Measurements from ENCODE around the gene CCDC74B.
"Not testable (repeated sequence)": the region's sequence is repeated elsewhere in the genome, so short reads cannot be mapped to it uniquely, and the experiment has no call there.

The CCDC74B gene

GRCh38 chr2:130143266-130144039, 1.5 kb downstream of the CCDC74B start:
- not testable (repeated sequence) for DNase-seq

GRCh38 chr2:130142396-130143265, 2.3 kb downstream of the CCDC74B start:
- DNase-seq: not testable (repeated sequence)

DNA sequence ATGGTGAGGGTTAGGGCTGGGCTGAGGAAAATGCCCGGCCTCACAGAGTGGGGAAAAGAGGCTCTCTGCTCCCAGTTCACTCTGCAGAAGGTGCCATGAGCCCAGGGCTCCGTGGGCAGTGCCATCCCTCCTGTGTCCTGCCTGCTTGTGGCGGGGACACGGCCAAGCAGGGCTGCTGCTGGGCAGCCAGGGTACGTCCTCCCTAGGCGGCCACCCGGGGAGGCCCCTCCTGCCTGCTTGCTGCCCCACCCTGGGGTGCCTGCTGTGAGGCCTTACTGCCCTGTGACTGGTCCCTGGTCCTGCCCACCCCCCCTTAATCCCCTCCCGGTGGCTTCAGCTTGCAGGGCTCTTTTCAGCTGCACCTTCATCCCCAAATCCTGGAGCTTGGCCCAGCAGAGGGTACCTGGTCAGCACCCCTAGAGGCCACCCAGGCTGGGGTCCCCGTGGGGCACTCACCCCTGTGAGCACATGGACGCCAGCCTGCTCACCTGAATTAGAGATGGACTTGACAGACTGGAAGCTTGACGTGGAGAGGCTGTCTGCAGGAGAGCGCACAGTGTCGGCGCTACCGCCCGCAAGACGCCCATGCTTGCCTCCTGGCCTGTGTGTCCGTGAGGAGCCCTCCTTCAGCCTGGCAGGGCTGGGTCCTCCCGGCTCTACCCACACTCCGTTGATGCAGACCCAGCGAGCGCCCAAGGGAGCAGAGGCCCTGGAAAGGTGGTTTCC, 3.1 kb downstream of the CCDC74B start:
- DNase-seq: not testable (repeated sequence)

GRCh38 chr2:130141002-130141401, 3.9 kb downstream of the CCDC74B start:
- not testable (repeated sequence) for DNase-seq

DNA sequence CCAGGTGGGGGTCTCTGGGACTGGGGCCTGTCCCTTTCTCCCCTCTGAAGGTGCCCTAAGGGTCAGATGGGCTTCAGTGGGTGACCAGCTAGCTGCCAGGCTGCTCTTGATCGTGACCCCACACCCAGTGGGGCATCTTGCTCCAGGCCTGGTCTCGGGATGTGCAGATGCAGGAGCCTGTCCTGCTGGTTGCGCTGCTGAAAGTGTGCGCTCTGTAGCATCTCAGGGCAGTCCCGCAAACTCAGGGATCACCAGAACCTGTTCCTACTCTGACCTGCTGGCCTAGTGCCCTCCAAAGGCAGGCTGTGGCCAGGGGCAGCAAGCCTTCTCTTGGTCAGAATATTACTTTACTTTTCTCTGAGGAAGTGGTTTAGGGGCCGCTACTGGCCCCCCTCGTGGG, 4.4 kb downstream of the CCDC74B start:
- DNase-seq: not testable (repeated sequence)

GRCh38 chr2:130139331-130140280, 5.3 kb downstream of the CCDC74B start:
- DNase-seq: not testable (repeated sequence)

GRCh38 chr2:130138841-130139251, 6.1 kb downstream of the CCDC74B start:
- DNase-seq: not testable (repeated sequence)

DNA sequence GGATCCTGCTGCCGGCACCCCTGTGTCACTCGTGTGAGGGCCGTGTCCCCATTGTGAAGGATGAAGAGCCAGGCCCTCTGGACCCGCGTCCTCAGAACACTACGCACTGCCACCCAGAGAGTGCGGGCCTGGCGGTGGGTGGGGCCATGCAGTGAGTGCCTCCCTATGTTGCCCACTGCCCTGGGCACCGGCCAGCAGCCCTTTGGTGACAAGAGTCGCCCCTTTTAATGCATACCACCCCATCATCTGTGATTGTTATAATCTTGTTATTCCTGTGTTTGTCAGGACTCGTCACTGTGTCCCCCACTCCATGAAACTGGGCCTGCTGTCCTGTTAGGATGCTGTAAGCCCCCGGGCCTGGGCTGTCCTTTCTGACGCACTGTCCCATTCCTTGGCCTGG, 6.6 kb downstream of the CCDC74B start:
- DNase-seq: not testable (repeated sequence)

DNA sequence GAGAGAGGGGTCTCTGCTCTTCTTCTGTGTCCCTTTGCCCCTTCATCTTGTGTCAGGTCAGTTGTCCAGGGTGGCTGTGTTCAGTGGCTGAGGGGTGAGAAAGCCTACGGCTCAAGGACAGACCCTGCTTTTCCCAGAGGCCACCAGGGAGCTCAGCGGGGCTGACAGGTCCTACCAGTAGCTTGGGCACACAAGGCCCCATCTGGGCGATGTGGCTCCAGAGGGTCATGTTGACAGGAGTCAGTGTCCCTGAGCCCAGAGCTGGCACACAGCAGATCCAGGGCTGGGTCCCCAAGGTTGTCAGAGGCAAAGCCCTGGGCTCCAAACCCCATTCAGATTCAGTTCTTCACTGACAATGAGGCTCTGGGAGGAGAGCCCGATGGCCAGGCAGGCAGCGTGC, 7.8 kb downstream of the CCDC74B start:
- not testable (repeated sequence) for DNase-seq

GRCh38 chr2:130136546-130136945, 8.4 kb downstream of the CCDC74B start:
- DNase-seq: not testable (repeated sequence)

DNA sequence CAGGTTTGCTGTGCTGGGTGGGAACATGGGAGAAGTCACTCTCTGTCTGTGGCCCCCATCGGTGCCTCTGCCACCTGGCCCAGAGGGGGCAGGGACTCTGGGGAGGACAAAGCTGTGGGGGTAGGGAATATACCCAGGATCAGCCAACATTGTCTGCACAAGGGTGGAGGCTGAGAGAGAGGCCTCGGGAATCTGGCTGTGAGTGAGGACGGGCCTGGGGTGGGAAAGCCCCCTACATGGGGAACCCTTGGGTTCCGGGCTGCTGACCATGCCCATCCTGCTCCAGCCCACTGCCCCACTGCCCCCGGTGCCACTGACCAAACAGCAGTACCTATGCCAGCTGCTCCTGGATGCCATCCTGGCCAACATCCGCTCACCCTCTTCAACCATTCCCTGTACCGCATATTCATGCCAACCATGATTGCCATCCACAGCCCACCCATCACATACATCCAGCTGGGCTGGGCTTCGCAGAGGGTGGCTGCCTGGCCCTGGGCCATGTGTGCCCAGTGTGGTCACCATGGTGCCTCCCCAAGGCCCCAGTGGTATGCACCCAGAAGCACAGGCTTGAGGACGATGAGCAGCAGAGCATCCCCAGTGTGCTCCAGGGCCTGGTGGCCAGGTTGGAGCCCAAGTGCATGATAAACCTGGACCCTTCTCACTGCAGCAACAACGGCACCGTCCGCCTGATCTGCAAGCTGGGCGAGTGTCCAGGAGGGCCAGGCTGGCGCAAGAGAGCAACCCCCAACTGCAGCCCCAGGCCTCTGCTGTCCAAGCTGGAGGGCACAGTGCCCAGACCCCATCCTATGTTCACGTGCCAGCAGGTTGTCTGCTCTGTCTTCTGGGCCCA, 9.0 kb downstream of the CCDC74B start:
- no peak for DNase-seq

GRCh38 chr2:130129120-130129829, 15.6 kb downstream of the CCDC74B start, which contains the start of gene POTEF:
TSS of gene POTEF (minus strand) at chr2:130129222. CDS start at chr2:130120515, 8,707 bp downstream.
- not testable (repeated sequence) for DNase-seq

GRCh38 chr2:130128464-130128863, 16.4 kb downstream of the CCDC74B start:
- DNase-seq: not testable (repeated sequence)

DNA sequence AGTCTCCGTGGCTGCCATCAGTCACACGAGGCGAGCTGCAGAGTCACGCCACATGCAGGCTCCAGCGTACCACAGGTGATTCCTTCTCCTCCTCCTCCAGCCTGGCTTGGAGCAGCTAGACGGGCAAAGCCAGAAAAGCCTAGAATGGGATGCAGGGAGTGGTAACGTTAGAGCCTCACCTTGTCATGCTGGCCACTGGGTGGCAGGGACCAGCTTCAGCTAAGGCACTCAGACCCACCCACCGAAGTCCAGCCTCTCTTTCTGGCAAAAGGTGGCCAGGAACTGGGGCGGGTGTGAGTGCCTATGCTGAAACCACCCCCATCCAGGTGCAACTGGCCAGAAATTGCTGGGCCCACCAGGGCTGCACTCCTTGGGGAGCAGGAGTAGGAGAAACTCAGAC, 17.2 kb downstream of the CCDC74B start:
- not testable (repeated sequence) for DNase-seq

- DNase-seq: not testable (repeated sequence)
Observed at GRCh38 chr2:130120924-130121323, 24.0 kb downstream of the CCDC74B start.

DNA sequence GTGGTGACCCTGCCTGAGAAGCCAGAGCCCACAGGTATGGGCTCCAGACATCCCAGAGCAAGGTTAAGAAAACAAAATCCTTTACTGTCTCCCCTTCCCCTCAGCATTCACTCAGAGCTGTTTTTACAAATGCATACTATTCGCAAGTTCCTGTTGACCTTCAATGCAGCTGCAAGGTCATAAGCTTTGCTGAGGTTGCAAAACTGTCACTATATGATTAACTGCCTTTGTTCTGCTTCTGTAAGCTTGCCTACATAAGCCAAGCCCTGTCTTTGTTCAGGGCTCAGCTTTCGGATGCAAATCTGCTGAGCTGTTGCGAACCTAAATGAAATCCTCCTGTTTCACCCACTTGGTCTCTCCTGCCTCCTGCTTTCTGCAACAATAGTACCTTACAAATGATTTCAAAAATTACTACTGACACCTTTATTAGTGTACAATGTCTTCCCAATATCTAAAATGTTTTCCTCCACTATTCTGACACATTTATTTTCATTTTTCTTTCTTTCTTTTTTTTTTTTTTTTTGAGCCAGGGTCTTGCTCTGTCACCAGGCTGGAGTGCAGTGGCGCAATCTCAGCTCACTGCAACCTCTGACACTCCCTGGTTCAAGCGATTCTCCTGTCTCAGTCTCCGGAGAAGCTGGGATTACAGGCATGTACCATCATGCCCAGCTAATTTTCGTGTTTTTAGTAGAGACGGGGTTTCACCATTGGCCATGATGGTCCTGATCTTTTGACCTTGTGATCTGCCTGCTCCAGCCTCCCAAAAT, 42.1 kb downstream of the CCDC74B start:
- not testable (repeated sequence) for DNase-seq

Measured in COR-L47 (cell line).